ENCODE measurements around the gene CHST7. TPM values are rescaled to one million over a fixed set of nuclear protein-coding genes. Genes with fewer than 3 reads are reported as not detected.

CHST7 gene
- total and polyA plus RNA-seq, 12 donors, result 3.5 to 27.7 (median 8.6) TPM

- no peak for DNase-seq
- intact Hi-C loops (cut with DNase I), result loop anchor here in 7 of 10 donors (5.0 to 10.0 kb wide), 4 partner anchors 50 to 107 kb away; no protein-coding TSS in a partner anchor
- Histone ChIP-seq H3K27ac (peak overlapping the region; percentile 34 to 84 (median 74)), H3K9me3 (peaks cover 0 to 7% (median 0%) of the 10 kb centered on the region in 11 donors), H3K4me1 (peaks cover 0 to 36% (median 22%) of the 10 kb centered on the region in 9 donors), H3K27me3 (no peaks in the 10 kb centered on the region), H3K36me3 (peaks cover 0 to 4% (median 0%) of the 10 kb centered on the region in 9 donors), H3K4me3 (peak overlapping the region in 8 of 10 donors; percentile 12 to 75 (median 67))
- no peak for TF ChIP-seq CTCF (IDR thresholded peaks at IDR 0.05)
- peak in 4 of 8 donors; percentile 3 to 31 (median 27) for ATAC-seq
- whole genome bisulfite sequencing, 2 donors, result 36 to 48% methylated on average over 7 of the region's 7 CpGs
These were observed 3.8 kb downstream of the CHST7 start for GRCh38 chrX:46577221-46578005.

GRCh38 chrX:46579250-46579649, 5.7 kb downstream of the CHST7 start:
- intact Hi-C loops (cut with DNase I), result loop anchor here in 7 of 10 donors (5.0 to 10.0 kb wide), 4 partner anchors 48 to 106 kb away; no protein-coding TSS in a partner anchor
- H3K9me3 ChIP-seq, result peaks cover 0 to under 1% (median 0%) of the 10 kb centered on the region in 11 donors
- H3K4me1 ChIP-seq, result peaks cover 0 to 50% (median 38%) of the 10 kb centered on the region in 9 donors
- no peak for TF ChIP-seq CTCF (IDR thresholded peaks at IDR 0.05)
- H3K36me3 ChIP-seq, result peaks cover 0 to 4% (median 0%) of the 10 kb centered on the region in 9 donors
- peak overlapping the region in 2 of 10 donors; percentile 22 to 77 for H3K27ac ChIP-seq
- WGBS, 2 donors, result 91 to 94% methylated on average over 1 of the region's 1 CpG
- DNase-seq (no peak), ATAC-seq (no peak)
- H3K27me3 ChIP-seq, result no peaks in the 10 kb centered on the region
- H3K4me3 ChIP-seq, result no peak overlapping the region

- no peak for ATAC-seq
- Histone ChIP-seq H3K4me1 (peaks cover 0 to 61% (median 37%) of the 10 kb centered on the region in 9 donors), H3K9me3 (no peaks in the 10 kb centered on the region), H3K27ac (no peak overlapping the region), H3K4me3 (no peak overlapping the region), H3K27me3 (no peaks in the 10 kb centered on the region), H3K36me3 (peaks cover 0 to 4% (median 0%) of the 10 kb centered on the region in 9 donors)
- TF ChIP-seq CTCF (IDR thresholded peaks at IDR 0.05), result no peak
- intact Hi-C loops (cut with DNase I), result no loop called here
- no peak for DNase-seq
- 85 to 96% methylated on average over 6 of the region's 6 CpGs for WGBS, 2 donors
These were observed 7.0 kb downstream of the CHST7 start for GRCh38 chrX:46580613-46581012.

GRCh38 chrX:46582325-46582724, 8.8 kb downstream of the CHST7 start:
- intact Hi-C loops (cut with DNase I), result no loop called here
- H3K27me3 ChIP-seq, result no peaks in the 10 kb centered on the region
- ATAC-seq, result no peak
- H3K27ac ChIP-seq, result peak overlapping the region in 9 of 10 donors; percentile 20 to 82 (median 62)
- peaks cover 0 to 4% (median 0%) of the 10 kb centered on the region in 9 donors for H3K36me3 ChIP-seq
- peaks cover 0 to 67% (median 37%) of the 10 kb centered on the region in 9 donors for H3K4me1 ChIP-seq
- H3K9me3 ChIP-seq, result no peaks in the 10 kb centered on the region
- 41 to 42% methylated on average over 3 of the region's 3 CpGs for WGBS, 2 donors
- DNase-seq, result no peak
- H3K4me3 ChIP-seq, result no peak overlapping the region
- TF ChIP-seq CTCF (IDR thresholded peaks at IDR 0.05), result no peak
